Astrocyte of the cerebellum (primary cell): ENCODE measurements around the gene CFAP65.

Experiments
- DNase-seq: peaks from one replicate; pipeline ENCODE4 v3.0.0-alpha.2; 2011; ENCODE audit warnings: low read depth
- H3K4me3 ChIP-seq: 2 replicates; pipeline ENCODE4 v1.5.1; 2011; ENCODE audit warnings: mild to moderate bottlenecking, low read depth, low read length, moderate library complexity
- in situ Hi-C: cut with HindIII; loops from 2 replicates; pipeline ENCODE4 v1.10.0; 2017; ENCODE audit warnings: low sequenced_read_pairs
- TF ChIP-seq, protein P1 (sequence below): IDR thresholded peaks from 2 replicates; pipeline ENCODE4 v1.5.1; 2012; ENCODE audit warnings: low read length, low read depth, moderate library complexity, mild to moderate bottlenecking; ENCODE audit errors: missing control alignments

The CFAP65 gene

DNA sequence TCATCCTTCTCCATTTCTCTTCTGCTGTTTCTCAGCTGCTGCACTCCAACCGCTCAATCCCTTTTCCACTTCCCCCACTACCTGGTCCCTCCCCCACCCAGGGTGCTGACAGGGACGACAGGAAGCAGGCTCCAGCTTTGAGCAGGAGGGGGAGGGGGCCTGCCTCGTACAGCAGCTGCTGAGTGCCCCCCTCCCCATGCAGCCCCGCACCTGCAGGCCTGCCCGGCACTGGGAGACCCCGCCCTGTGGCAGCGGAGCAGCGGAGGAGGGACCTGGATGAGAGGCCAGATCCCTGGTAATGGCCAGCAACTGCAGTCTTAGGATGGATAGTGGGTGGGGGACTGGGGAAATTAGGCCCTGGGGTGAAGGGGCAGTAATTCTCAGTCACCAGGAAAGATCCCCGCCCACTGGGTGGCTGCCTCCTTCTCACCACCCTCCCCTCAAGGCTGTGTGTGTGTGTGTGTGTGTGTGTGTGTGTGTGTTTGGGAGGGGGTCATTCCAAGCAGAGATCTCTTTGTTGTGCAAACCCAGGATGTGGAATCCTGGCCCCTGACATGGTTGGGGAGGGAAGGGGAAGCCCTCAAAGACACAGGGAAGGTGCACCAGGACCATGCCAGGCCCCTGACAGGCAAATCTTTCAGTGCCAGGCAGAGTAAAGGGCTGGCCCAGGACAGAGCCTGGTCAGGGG lies 41.3 kb downstream of the CFAP65 start:
- in situ Hi-C loops = no loop called here
- no peak for DNase-seq
- TF ChIP-seq, protein P1, sequence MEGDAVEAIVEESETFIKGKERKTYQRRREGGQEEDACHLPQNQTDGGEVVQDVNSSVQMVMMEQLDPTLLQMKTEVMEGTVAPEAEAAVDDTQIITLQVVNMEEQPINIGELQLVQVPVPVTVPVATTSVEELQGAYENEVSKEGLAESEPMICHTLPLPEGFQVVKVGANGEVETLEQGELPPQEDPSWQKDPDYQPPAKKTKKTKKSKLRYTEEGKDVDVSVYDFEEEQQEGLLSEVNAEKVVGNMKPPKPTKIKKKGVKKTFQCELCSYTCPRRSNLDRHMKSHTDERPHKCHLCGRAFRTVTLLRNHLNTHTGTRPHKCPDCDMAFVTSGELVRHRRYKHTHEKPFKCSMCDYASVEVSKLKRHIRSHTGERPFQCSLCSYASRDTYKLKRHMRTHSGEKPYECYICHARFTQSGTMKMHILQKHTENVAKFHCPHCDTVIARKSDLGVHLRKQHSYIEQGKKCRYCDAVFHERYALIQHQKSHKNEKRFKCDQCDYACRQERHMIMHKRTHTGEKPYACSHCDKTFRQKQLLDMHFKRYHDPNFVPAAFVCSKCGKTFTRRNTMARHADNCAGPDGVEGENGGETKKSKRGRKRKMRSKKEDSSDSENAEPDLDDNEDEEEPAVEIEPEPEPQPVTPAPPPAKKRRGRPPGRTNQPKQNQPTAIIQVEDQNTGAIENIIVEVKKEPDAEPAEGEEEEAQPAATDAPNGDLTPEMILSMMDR = no peak
- H3K4me3 ChIP-seq = no peak overlapping the region

DNA sequence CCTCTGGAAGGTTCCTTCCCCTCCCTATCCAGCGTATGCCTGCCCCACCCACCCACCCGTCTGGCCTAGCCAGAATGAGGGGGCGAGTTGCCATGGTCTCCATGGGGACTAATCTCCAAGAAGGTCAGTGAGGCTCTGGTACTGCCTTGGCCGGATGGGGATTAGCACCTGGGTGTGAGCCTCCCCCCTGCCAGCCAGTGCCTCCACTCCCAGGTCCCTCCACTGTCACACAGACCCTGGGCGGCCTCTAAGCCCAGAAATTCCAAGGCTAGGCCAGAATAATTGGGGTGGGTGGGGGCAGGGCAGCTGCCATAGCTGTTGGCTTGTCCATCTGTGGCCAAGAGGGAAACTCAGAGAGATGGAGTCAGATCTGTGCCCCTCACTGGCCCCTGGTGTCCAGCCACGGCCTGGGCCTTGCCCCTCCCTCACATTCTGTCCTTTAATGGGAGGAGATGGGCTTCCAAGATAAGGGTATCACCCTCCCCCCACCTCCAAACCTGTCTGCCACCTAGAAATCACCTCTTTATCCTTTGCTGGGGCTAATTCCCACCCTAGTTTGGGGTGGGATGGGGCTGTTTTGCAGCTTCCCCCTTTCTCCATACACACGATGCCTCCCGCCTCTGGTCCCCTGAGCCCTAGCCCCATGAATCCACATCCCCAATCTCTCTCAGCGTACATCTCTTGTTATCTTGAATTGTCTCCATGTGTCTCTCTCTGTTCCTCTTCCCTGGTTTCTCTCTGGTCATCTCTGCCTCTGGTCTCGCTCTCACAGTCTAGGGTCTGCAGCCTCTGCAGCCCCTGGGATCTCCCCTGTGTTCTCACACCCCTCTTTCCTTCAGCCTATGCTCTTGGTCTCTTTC lies 42.1 kb downstream of the CFAP65 start:
- TF ChIP-seq, protein P1 = no peak
- in situ Hi-C loops = no loop called here
- no peak overlapping the region for H3K4me3 ChIP-seq
- no peak for DNase-seq

DNA sequence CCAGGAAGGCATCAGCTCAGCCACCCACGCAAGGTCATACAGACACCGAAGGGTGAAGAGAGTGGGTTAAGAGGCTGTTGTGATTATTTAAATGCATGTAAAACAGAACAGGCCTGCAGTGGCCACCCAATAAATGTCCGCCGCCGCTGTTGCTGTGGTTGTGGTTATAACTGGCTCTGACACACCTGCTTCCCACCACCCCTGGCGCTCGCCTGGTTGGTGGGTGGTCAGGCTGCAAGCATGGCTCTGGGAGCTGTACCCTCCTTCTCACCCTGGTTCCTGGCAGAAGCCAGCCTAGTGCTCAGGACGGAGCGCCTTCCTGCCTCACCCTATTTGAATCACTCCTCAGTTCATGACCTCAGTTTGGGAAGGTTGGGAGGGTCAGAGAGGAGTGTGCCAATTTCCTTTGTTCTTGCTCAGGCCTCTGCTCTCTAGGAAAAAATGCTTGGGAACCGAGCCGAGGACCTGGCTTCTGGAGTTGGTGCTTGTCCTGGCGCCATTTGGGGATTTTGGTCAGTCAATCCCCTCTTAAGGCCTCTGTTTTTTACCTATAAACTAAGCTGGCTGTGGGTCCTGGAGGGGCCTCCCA lies 42.8 kb downstream of the CFAP65 start:
- H3K4me3 ChIP-seq = no peak overlapping the region
- DNase-seq = no peak
- TF ChIP-seq, protein P1 = no peak
- in situ Hi-C loops = no loop called here

DNA sequence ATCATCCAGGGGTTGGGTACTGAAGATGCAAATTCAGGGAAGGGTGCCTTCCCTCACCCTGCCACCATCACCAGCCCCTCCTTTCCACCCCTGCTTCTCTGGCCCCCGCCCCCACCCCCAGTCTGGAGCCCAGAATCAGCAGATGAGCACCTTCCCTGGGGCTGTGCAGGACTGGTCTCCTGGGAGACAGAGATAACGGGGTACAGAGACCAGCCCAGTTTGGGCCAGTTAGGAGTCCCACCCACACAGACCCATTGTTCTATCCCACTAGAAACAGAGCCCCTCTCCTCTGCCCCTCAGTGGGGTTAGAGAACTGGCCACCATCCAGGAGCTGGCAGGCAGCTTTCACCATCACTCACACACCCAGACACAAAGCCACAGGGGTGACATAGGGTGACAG lies 43.6 kb downstream of the CFAP65 start:
- DNase-seq = no peak
- no peak overlapping the region for H3K4me3 ChIP-seq
- in situ Hi-C loops = no loop called here
- TF ChIP-seq, protein P1 = no peak

DNA sequence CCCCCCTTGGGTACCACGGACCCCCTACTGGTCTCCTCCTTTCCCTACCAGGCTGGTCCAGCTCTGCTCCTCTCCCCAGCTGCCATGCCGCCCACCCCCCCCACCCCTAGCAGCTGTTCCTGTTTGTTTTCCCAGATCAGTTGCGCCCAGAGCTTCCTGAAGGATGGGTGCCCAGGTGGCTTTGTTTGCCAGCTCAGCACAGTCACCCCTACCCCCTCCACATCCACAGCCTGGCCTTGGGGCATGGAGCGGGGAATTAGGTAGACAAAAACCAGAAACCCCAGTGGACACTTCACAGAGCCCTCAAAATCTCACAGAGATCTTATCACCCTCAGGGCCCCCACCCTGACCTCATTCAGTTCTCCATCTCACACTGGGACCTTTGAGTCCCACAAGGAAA lies 44.4 kb downstream of the CFAP65 start:
- in situ Hi-C loops = no loop called here
- TF ChIP-seq, protein P1 = no peak
- no peak overlapping the region for H3K4me3 ChIP-seq
- DNase-seq = no peak

DNA sequence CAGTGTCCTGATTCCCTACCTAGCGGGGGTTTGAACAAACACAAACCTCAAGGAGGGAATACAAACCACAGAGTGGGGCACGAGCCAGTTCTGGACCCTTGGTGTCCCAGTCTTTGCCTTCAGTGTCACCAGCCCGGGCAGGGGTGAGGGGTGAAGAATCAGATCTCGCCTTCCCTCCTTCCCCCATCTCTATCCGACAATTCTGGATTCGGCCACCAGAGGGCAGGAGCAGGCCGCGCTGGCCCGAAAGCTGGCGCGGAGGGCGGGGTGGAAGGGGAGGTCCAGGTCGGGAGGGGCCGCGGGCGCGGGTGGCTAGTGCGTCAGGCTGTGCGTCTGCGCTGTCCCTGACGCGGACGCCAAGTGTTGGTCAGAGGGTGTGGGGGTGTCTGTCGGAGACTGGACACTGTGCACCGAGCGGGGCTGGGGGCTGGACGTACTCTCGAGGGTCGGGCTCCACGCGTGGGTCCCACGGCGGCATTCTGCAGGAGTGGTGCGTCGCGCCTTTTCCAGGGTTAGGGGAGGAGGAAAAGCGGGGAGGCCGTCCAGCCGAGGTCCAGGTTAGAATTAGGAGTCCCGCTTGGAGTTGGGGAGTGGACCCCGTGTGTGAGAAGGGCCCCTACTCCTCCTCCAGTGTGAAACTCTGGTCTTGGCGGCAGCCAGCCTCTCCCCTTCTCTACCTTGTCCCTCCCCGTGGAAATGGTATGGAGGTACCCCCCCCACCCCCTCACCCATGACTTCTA lies 45.2 kb downstream of the CFAP65 start:
- H3K4me3 ChIP-seq = peak overlapping the region; percentile 1
- TF ChIP-seq, protein P1 = peak; percentile 81
- in situ Hi-C loops = no loop called here
- peak; percentile 12 for DNase-seq
